Immature natural killer cell (primary cell): ENCODE data around the gene MRPS6. TPM values are rescaled to one million over a fixed set of nuclear protein-coding genes. Genes with fewer than 3 reads are reported as not detected.

Source experiments
- DNase-seq, 3 donors: peaks; one replicate each; pipeline ENCODE4 v3.0.0; 2022; ENCODE audit warnings: mixed read lengths in 1 of 3
- H3K27ac Mint-ChIP-seq, 6 donors: one replicate each; pipeline ENCODE4 v1.8.0; 2020; ENCODE audit warnings: mixed read lengths in 6 of 6, mild to moderate bottlenecking in 5 of 6, inconsistent platforms in 4 of 6, moderate library complexity in 3 of 6
- H3K27me3 Mint-ChIP-seq, 3 donors: one replicate each; pipeline ENCODE4 v1.8.0; 2020 to 2021; ENCODE audit warnings: low read depth in 3 of 3, mild to moderate bottlenecking in 3 of 3, mixed read lengths in 3 of 3, moderate library complexity in 3 of 3, inconsistent platforms in 1 of 3
- H3K36me3 Mint-ChIP-seq, 3 donors: one replicate each; pipeline ENCODE4 v1.8.0; 2020; ENCODE audit warnings: mixed read lengths in 3 of 3, inconsistent platforms in 2 of 3, mild to moderate bottlenecking in 2 of 3
- H3K4me1 Mint-ChIP-seq, 2 donors: one replicate each; pipeline ENCODE4 v1.8.0; 2020; ENCODE audit warnings: inconsistent platforms in 2 of 2, mild to moderate bottlenecking in 2 of 2, mixed read lengths in 2 of 2, moderate library complexity in 1 of 2
- H3K4me3 Mint-ChIP-seq, 5 donors: one replicate each; pipeline ENCODE4 v1.8.0; 2020; ENCODE audit warnings: mild to moderate bottlenecking in 5 of 5, mixed read lengths in 5 of 5, inconsistent platforms in 3 of 5, moderate library complexity in 3 of 5
- H3K9me3 Mint-ChIP-seq, 6 donors: one replicate each; pipeline ENCODE4 v1.8.0; 2020; ENCODE audit warnings: mild to moderate bottlenecking in 6 of 6, mixed read lengths in 6 of 6, inconsistent platforms in 4 of 6, moderate library complexity in 3 of 6
- polyA plus RNA-seq, 3 donors: library from polyadenylated mRNA; unstranded; fragments of 300-500 nt; fragmentation: Illumina TruSeq; gene quantifications; one replicate each; pipeline ENCODE4 v1.2.3, GENCODE V29; 2021

Gene MRPS6
- polyA plus RNA-seq, 3 donors from 2014 or later, result 194 to 275 (median 239) TPM

DNA sequence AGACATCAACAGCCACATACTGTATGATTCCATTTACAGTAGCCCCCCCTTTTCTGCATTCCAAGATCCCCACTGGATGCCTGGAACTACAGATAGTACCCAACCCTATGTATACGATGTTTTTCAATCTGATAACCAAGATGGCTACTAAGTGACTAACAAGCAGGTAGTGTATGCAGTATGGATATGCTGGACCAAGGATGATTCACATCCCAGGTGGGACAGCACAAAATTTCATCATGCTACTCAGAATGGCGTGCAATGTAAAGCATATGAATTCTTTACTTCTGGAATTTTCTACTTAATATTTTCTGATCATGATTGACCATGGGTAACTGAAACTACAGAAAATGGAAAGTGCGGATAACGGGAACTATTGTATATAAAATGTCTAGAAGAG, 30.0 kb upstream of the MRPS6 start:
- Mint-ChIP-seq H3K27ac (no peak overlapping the region), H3K9me3 (no peaks in the 10 kb centered on the region), H3K4me1 (peaks cover 13% of the 10 kb centered on the region in 2 donors), H3K36me3 (peaks cover 0 to 2% (median 0%) of the 10 kb centered on the region in 3 donors), H3K27me3 (no peaks in the 10 kb centered on the region), H3K4me3 (no peak overlapping the region)
- DNase-seq, result no peak

DNA sequence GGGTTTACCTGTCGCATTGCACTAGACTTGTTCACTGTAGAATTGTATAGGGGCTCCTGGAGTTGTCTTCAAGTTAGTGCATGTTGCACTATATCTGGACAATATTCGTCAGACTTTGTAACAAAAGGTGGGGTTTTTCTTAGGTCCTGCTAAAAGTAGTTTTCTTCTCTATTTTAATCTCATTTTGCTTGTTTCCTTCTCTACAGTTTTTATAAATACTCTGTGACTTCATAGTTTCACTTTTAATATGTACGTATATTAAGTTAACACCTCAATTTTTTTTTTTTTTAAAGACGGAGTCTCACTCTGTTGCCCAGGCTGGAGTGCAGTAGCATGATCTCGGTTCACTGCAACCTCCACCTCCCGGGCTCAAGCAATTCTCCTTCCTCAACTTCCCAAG, 26.5 kb upstream of the MRPS6 start:
- Mint-ChIP-seq H3K4me3 (peak overlapping the region; percentile 62 to 87 (median 72)), H3K27ac (peak overlapping the region; percentile 72 to 98 (median 89)), H3K9me3 (no peaks in the 10 kb centered on the region), H3K36me3 (no peaks in the 10 kb centered on the region), H3K4me1 (peaks cover 13% of the 10 kb centered on the region in 2 donors), H3K27me3 (no peaks in the 10 kb centered on the region)
- peak; percentile 45 to 55 (median 45) for DNase-seq

DNA sequence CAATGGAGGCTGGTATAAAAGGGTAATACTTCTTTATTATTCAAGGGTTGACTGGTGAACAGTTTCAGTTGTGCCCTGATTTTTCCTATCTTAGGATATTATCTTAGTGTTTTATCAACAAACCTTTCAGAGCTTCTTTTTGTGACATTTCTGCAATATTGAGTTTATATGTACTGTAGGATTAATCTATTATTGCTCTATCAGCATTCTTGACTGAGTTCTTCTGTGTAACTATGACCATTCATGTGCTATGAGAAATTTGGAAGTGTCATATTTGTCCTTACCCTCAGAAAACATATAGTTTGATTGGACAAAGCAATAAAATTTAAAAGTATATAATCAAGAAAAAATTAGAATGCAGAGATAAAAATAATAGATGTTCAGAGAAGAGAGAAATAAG, 25.5 kb upstream of the MRPS6 start:
- H3K4me3 Mint-ChIP-seq, result peak overlapping the region in 4 of 5 donors; percentile 17 to 53 (median 44)
- H3K4me1 Mint-ChIP-seq, result peaks cover 13% of the 10 kb centered on the region in 2 donors
- H3K27me3 Mint-ChIP-seq, result no peaks in the 10 kb centered on the region
- no peaks in the 10 kb centered on the region for H3K9me3 Mint-ChIP-seq
- H3K36me3 Mint-ChIP-seq, result no peaks in the 10 kb centered on the region
- DNase-seq, result no peak
- peak overlapping the region in 2 of 6 donors; percentile 60 to 64 for H3K27ac Mint-ChIP-seq

DNA sequence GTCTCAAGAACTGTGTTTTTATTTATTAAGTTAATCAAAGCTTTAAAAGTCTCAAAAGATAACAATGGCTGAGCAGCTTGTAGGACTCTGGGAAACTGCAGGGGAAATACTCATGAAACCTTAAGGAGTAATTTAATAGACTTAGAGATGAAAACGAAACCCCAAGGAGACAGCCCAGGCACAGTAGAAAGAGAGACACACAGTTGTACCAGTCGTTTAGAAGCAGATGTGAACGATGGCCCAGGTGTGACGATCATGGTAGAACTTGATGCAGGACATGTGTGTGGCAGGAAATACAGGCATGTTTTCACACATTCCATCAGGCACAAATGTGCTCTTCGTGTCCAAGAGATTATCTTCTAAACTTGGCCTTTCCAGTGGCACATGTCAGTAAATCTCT, 21.2 kb upstream of the MRPS6 start:
- Mint-ChIP-seq H3K36me3 (peaks cover 0 to 5% (median 0%) of the 10 kb centered on the region in 3 donors), H3K4me3 (no peak overlapping the region), H3K27ac (peak overlapping the region in 1 of 6 donors; percentile 34), H3K9me3 (no peaks in the 10 kb centered on the region), H3K4me1 (peaks cover under 1 to 2% of the 10 kb centered on the region in 2 donors), H3K27me3 (peaks cover 2 to 4% (median 4%) of the 10 kb centered on the region in 3 donors)
- no peak for DNase-seq

DNA sequence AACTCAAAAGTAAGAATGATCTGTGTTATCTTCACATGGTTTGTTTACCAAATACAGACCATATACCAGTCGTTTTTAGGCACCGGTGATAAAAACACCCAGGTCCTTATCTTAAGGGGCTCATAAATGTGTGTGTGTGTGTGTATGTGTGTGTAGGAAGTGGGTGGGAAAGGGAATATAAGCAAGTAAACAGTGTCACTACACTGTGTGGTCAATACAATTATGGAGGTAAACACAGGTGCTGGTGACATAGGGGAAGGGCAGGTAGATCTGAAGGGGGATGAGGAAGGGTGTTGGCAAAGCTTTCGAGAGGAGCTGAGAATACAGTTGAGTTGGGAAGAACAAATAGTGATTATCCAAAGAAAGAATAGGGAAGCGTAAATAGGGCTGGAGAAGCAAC, 19.1 kb upstream of the MRPS6 start:
- Mint-ChIP-seq H3K27ac (no peak overlapping the region), H3K27me3 (peaks cover 2 to 4% (median 4%) of the 10 kb centered on the region in 3 donors)

DNA sequence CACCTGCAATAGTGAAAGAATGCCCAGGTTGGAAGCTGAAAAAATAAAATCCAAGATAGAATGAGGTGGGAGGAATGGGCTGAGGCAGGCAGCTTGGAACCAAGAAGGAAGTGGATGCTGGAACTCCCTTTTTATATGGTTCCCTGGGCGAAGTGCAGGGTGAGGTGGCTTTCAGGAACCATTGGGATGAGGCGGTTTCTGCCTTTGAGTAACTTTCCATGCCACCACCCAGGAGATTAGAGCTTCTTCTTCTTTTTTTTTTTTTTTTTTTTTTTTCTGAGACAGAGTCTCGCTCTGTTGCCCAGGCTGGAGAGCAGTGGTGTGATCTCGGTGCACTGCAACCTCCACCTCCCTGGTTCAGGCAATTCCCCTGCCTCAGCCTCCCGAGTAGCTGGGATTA, 17.8 kb upstream of the MRPS6 start:
- Mint-ChIP-seq H3K36me3 (peaks cover 0 to 5% (median 0%) of the 10 kb centered on the region in 3 donors), H3K4me1 (no peaks in the 10 kb centered on the region), H3K4me3 (no peak overlapping the region), H3K27me3 (peaks cover 2 to 4% (median 4%) of the 10 kb centered on the region in 3 donors), H3K9me3 (no peaks in the 10 kb centered on the region), H3K27ac (no peak overlapping the region)
- no peak for DNase-seq

More for the DNA sequence above, 19.1 kb upstream of the MRPS6 start:
- Mint-ChIP-seq H3K4me3 (no peak overlapping the region), H3K4me1 (no peaks in the 10 kb centered on the region), H3K9me3 (no peaks in the 10 kb centered on the region), H3K36me3 (peaks cover 0 to 5% (median 0%) of the 10 kb centered on the region in 3 donors)
- DNase-seq, result no peak

DNA sequence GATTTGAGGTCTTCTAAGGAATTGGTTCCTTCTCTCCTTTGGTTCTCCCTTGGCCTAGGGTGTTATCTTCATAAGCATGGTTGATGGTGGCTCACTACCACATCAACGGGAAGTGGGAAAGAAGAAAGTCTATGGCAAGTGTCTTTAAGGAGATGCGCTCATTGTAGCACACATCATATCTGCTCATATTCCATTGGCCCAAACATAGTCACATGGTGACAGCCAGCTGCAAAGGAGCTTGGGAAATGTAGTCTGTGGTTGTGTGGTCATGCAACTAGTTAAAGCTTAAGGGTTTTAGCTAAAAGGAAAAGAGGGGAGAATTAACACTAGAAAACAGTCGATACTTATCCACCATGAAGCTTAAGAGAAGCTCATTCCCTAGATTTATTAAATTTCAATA, 11.4 kb upstream of the MRPS6 start:
- Mint-ChIP-seq H3K36me3 (peaks cover 0 to 5% (median 0%) of the 10 kb centered on the region in 3 donors), H3K4me1 (no peaks in the 10 kb centered on the region), H3K27ac (no peak overlapping the region), H3K9me3 (no peaks in the 10 kb centered on the region), H3K4me3 (no peak overlapping the region), H3K27me3 (no peaks in the 10 kb centered on the region)
- DNase-seq, result no peak

DNA sequence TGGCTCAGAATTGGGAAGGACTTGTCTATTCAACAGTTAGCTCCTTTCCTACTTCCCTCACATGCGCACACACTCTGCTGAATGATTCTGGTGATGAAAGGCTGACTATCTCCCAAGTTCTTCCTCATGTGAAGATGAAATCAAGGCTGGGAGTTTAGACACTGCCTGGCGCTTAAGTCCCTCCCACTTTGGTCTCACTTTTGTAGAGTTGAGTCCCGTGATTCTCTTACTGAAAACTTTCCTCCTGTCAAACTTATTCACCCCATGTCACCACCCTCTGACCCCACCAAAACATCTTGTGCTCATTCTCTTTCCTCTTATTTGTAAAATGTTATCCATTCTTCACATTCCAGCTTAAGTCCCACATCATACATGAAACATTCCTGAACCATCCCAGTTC, 8.4 kb upstream of the MRPS6 start:
- no peaks in the 10 kb centered on the region for H3K4me1 Mint-ChIP-seq
- no peak for DNase-seq
- H3K4me3 Mint-ChIP-seq, result no peak overlapping the region
- H3K27ac Mint-ChIP-seq, result no peak overlapping the region
- peaks cover 0 to 5% (median 0%) of the 10 kb centered on the region in 3 donors for H3K36me3 Mint-ChIP-seq
- no peaks in the 10 kb centered on the region for H3K27me3 Mint-ChIP-seq
- no peaks in the 10 kb centered on the region for H3K9me3 Mint-ChIP-seq

DNA sequence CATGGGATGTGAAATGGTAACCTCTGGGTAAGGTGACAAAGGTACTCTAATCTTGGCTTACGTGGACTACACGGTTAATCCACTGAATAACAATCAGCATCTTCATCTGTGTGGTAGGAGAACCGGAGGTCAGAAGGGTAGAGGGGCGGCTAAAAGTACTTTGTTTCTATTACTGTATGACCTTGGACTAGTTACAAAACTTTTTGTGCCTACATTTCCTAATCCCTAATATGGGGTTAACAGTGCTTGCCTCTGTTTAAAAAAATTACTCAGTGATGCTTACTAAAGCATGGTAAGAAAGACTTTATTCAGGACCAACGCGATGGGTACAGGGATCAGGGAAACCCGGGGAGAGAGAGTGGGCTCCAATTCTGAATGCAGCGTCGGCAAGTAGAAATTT, 1.7 kb upstream of the MRPS6 start:
- Mint-ChIP-seq H3K27me3 (peaks cover 8 to 18% (median 16%) of the 10 kb centered on the region in 3 donors), H3K36me3 (peaks cover 0 to 5% (median 0%) of the 10 kb centered on the region in 3 donors), H3K9me3 (no peaks in the 10 kb centered on the region), H3K4me3 (peak overlapping the region; percentile 85 to 91 (median 88)), H3K4me1 (peaks cover 30 to 35% of the 10 kb centered on the region in 2 donors), H3K27ac (peak overlapping the region; percentile 64 to 94 (median 76))
- no peak for DNase-seq

DNA sequence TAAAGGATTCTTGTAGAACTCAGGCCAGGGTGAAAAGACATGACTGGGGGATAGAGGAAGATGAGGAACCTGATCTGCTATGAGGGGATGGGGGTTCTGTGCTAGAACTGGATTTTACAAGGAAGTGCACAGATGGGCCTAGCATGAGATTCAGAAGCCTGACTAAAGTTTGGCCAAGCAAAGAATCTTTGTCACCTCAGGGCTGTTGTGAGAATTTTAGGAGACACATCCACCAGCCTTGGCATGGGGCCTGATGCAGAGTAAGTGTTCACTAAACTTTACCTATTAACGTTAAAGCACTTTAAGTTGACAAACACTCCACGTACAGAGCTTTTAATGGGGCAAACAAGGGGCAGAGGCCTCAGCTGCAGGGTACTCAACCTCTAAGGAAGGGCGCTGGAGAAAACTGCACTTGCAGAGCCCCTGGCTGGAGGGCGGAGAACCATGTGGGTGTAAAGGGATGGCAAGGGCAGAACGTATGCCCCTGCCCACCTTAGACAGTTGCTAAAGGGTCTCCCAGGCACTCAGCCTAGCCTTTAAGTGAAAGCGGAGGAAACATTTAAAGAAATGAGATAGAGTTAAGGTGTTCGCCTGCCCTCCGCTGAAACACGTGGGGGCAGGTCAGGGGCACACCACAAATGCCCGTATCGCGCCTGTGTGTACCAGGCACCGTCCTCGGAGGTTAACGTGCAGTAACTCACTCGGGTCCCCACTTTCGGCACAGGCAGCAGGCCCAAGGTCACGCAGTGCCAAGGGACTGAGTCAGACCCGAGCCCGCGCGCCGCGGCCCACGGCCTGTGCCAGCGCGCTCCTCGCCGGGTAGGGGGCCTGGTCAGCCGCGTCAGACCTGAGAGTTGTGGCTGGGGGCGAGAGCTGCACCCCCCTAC, 990 bp upstream of the MRPS6 start:
- Mint-ChIP-seq H3K4me1 (peaks cover 37 to 43% of the 10 kb centered on the region in 2 donors), H3K4me3 (peak overlapping the region; percentile 85 to 91 (median 88)), H3K27ac (peak overlapping the region; percentile 64 to 94 (median 76)), H3K9me3 (no peaks in the 10 kb centered on the region), H3K27me3 (peaks cover 8 to 18% (median 16%) of the 10 kb centered on the region in 3 donors), H3K36me3 (peaks cover 0 to 5% (median 0%) of the 10 kb centered on the region in 3 donors)
- no peak for DNase-seq

DNA sequence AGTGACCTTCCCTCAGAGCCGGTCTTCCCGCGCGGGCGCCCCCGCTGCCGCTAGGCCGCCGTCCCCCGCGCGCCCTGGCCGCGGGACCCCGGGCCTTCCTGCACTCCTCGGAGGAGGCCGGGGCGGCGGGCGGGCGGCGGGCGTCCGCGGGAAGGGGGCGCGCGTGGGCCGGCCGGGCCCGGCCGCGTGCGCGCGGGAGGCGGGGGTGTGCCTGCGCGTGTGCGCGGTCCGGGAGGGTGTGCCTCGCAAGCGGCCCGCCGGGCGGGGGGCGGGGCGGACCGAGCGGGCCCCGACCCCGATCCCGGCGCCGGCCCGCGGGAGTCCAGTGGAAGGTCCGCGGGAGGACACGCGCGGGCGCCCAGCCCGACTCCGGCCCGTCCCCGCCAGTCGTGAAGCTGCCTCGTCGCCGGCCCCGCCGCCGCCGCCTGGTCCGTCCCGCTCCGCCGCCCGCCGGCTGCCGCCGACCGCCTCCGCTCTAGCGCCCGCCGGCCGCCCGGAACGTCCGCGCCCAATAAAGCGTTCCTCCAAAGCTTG, 438 bp downstream of the MRPS6 start:
- Mint-ChIP-seq H3K4me3 (peak overlapping the region; percentile 88 to 93 (median 92)), H3K27me3 (peaks cover 8 to 18% (median 16%) of the 10 kb centered on the region in 3 donors), H3K36me3 (peaks cover 0 to 9% (median 0%) of the 10 kb centered on the region in 3 donors), H3K27ac (peak overlapping the region; percentile 81 to 94 (median 87)), H3K9me3 (no peaks in the 10 kb centered on the region), H3K4me1 (peaks cover 50 to 57% of the 10 kb centered on the region in 2 donors)
- DNase-seq, result peak in 2 of 3 donors; percentile 68 to 72

DNA sequence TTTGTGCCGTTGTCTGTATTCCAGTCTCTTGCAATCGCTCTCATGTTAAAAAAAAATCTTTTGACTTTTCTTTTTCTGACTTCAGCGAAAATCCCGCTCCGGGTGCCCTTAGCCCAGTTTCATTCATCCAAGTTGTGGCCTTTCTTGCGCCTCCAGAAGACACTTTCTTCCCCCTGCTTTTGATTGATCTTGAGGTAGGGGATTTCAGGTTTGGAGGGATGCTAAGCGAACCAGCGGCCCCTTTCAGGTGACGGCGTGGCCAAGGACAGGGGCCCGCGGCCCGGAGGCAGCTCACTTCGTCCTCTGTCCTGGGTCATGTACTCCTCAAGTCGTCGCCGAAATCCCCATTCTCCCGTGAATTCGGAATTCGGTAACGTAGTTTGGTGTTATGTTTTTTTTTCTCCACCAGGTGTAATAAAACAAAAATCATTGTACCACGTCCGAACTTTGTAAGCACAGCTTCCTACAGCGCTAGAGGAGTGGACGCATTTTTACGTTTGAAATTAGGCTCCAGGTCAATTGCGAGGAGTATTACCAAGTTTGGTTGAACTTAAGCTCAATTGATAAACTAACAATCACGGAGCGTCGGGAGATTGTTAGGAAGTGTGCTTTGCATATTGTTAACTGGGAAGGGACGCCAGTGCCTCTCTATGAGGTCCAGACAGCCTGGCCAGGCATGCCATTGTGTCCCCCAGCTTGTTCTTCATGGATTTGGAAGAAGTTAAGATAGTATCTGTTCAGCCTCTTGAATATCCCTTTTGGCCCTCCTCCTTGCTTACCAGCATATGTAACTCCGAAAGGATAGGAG, 1.1 kb downstream of the MRPS6 start:
- H3K27me3 Mint-ChIP-seq, result peaks cover 8 to 18% (median 16%) of the 10 kb centered on the region in 3 donors
- H3K9me3 Mint-ChIP-seq, result no peaks in the 10 kb centered on the region
- H3K27ac Mint-ChIP-seq, result peak overlapping the region; percentile 81 to 94 (median 87)
- no peak for DNase-seq
- H3K4me1 Mint-ChIP-seq, result peaks cover 56 to 64% of the 10 kb centered on the region in 2 donors
- H3K4me3 Mint-ChIP-seq, result peak overlapping the region; percentile 88 to 93 (median 92)
- H3K36me3 Mint-ChIP-seq, result peaks cover 0 to 9% (median 0%) of the 10 kb centered on the region in 3 donors

DNA sequence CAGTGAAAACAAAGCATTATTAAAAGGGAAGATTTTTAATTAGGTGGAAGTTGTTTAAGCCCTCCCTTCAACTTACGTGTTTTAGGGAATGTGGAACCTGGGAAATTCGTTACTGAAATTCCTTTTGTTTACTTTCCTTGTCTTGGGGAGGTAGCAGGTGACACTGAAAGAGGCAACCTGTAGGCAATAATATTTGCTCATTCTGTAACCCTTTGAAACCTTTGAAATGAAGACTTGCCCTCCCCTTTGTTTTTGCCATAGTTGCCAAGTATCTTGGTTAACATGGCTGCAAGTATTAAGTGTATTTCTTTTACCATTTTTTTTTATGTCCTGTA, 1.7 kb downstream of the MRPS6 start:
- H3K36me3 Mint-ChIP-seq, result peaks cover 0 to 9% (median 0%) of the 10 kb centered on the region in 3 donors
- no peaks in the 10 kb centered on the region for H3K9me3 Mint-ChIP-seq
- DNase-seq, result no peak
- peaks cover 62 to 69% of the 10 kb centered on the region in 2 donors for H3K4me1 Mint-ChIP-seq
- peak overlapping the region; percentile 1 to 94 (median 86) for H3K27ac Mint-ChIP-seq
- peaks cover 8 to 18% (median 16%) of the 10 kb centered on the region in 3 donors for H3K27me3 Mint-ChIP-seq
- peak overlapping the region; percentile 88 to 93 (median 92) for H3K4me3 Mint-ChIP-seq
